DND-41 (cell line): ENCODE results near the gene CDK19.

Experiments used
- ATAC-seq: fragments of 200-7000 bp; cut with Tn5 transposase; 3 replicates; pipeline ENCODE4 v1.9.1; 2021; ENCODE audit warnings: low read depth; ENCODE audit not compliant: insufficient read depth
- DNase-seq: peaks from one replicate; pipeline ENCODE4 v3.0.0-alpha.2; 2020
- H2AFZ ChIP-seq: 2 replicates; pipeline ENCODE4 v1.6.0; 2012; ENCODE audit warnings: low read depth, low read length
- H3K27ac ChIP-seq: 2 replicates; pipeline ENCODE4 v1.5.1; 2012; ENCODE audit warnings: low read length, inconsistent platforms
- H3K27me3 ChIP-seq: fragments of 200-600 bp; sonication (generic); 2 replicates; pipeline ENCODE4 v1.6.0; 2012; ENCODE audit warnings: low read length, mild to moderate bottlenecking, inconsistent platforms; ENCODE audit not compliant: insufficient read depth, poor library complexity
- H3K36me3 ChIP-seq: 2 replicates; pipeline ENCODE4 v1.5.1; 2012; ENCODE audit warnings: low read length, inconsistent platforms; ENCODE audit not compliant: insufficient read depth
- H3K4me1 ChIP-seq: 2 replicates; pipeline ENCODE4 v1.5.1; 2012; ENCODE audit warnings: mild to moderate bottlenecking, low read length; ENCODE audit not compliant: insufficient read depth
- H3K4me2 ChIP-seq: 2 replicates; pipeline ENCODE4 v1.6.0; 2012; ENCODE audit warnings: mild to moderate bottlenecking, moderate library complexity, low read length, inconsistent platforms; ENCODE audit not compliant: insufficient read depth
- H3K4me3 ChIP-seq, 2 experiments: fragments of 200-600 bp in 1 of 2; shearing (Covaris generic) in 1 of 2; 2 replicates each; pipeline ENCODE4 v1.5.1; 2012 to 2016; ENCODE audit warnings: inconsistent platforms in 2 of 2, low read length in 2 of 2, mild to moderate bottlenecking in 2 of 2, low read depth in 1 of 2, moderate library complexity in 1 of 2
- H3K79me2 ChIP-seq: 2 replicates; pipeline ENCODE4 v1.6.0; 2012; ENCODE audit warnings: low read length, inconsistent platforms; ENCODE audit not compliant: insufficient read depth
- H3K9ac ChIP-seq: 2 replicates; pipeline ENCODE4 v1.6.0; 2012; ENCODE audit warnings: low read depth, mild to moderate bottlenecking, inconsistent platforms, low read length, moderate library complexity
- H3K9me3 ChIP-seq: 2 replicates; pipeline ENCODE4 v1.5.1; 2012; ENCODE audit warnings: low read length, moderate library complexity, mild to moderate bottlenecking, inconsistent platforms; ENCODE audit not compliant: insufficient read depth, severe bottlenecking
- H4K20me1 ChIP-seq: 2 replicates; pipeline ENCODE4 v1.6.0; 2012; ENCODE audit warnings: low read length; ENCODE audit not compliant: insufficient read depth
- EZH2 ChIP-seq: IDR thresholded peaks from 3 replicates; pipeline ENCODE4 v1.6.1; 2012; ENCODE audit warnings: borderline replicate concordance, low read depth, mild to moderate bottlenecking, moderate library complexity, low read length, inconsistent platforms; ENCODE audit not compliant: severe bottlenecking
- TF ChIP-seq, protein P1 (sequence below): IDR thresholded peaks from 2 replicates; pipeline ENCODE4 v1.5.1; 2012; ENCODE audit warnings: borderline replicate concordance, low read length, moderate library complexity, mild to moderate bottlenecking; ENCODE audit not compliant: poor library complexity, severe bottlenecking; ENCODE audit errors: extremely low read depth

CDK19 gene

DNA sequence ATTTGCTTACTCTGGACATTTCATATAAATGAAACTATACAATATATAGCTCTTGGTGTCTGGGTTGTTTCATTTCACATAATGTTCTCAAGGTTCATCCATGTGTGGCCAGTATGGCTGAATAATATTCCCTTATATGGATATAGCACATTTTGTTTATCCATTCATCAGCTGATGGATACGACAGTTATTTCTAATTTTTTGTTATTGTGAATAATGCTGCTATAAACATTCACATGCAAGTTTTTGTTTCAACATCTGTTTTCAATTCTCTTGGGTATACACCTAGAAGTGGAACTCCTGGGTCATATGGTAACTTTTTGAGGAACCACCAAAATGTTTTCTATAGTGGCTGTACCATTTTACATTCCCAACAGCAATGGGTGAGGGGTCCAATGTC is 101.1 kb downstream of the CDK19 start:
- no peak for ATAC-seq
- DNase-seq = no peak
- Histone ChIP-seq H3K36me3 (no peaks in the 10 kb centered on the region), H2AFZ (no peak overlapping the region), H3K27me3 (no peaks in the 10 kb centered on the region), H3K4me2 (no peak overlapping the region), H3K9me3 (no peaks in the 10 kb centered on the region), H4K20me1 (no peaks in the 10 kb centered on the region), H3K79me2 (no peaks in the 10 kb centered on the region), H3K9ac (no peak overlapping the region), H3K4me1 (no peaks in the 10 kb centered on the region), H3K4me3 (no peak overlapping the region), H3K27ac (no peak overlapping the region)
- TF ChIP-seq, protein P1, sequence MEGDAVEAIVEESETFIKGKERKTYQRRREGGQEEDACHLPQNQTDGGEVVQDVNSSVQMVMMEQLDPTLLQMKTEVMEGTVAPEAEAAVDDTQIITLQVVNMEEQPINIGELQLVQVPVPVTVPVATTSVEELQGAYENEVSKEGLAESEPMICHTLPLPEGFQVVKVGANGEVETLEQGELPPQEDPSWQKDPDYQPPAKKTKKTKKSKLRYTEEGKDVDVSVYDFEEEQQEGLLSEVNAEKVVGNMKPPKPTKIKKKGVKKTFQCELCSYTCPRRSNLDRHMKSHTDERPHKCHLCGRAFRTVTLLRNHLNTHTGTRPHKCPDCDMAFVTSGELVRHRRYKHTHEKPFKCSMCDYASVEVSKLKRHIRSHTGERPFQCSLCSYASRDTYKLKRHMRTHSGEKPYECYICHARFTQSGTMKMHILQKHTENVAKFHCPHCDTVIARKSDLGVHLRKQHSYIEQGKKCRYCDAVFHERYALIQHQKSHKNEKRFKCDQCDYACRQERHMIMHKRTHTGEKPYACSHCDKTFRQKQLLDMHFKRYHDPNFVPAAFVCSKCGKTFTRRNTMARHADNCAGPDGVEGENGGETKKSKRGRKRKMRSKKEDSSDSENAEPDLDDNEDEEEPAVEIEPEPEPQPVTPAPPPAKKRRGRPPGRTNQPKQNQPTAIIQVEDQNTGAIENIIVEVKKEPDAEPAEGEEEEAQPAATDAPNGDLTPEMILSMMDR = no peak
- TF ChIP-seq EZH2 = no peak

DNA sequence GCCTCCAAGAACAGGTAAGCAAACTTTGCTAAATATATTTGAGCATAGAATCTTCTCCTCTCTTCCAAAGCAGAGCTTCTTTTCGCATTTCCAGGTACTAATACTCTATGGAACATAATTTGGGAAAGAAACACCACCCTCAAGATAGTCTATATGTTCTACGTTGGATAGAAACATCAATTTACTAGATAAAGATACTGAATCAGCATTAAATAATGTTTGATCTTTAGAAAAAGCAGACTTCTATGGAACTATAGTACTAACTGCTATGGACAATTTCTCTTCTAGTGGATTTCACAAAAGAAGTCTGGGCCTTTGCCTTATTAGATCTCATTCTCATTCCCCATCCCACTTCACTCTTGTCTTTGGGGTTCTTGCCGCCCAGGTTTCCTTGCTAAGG is 103.0 kb downstream of the CDK19 start:
- Histone ChIP-seq H3K4me3 (no peak overlapping the region), H3K36me3 (no peaks in the 10 kb centered on the region), H3K4me2 (no peak overlapping the region), H3K9ac (no peak overlapping the region), H2AFZ (no peak overlapping the region), H4K20me1 (no peaks in the 10 kb centered on the region), H3K79me2 (no peaks in the 10 kb centered on the region), H3K27me3 (no peaks in the 10 kb centered on the region), H3K9me3 (no peaks in the 10 kb centered on the region), H3K27ac (no peak overlapping the region), H3K4me1 (no peaks in the 10 kb centered on the region)
- ATAC-seq (no peak), DNase-seq (no peak)
- TF ChIP-seq EZH2 = no peak
- TF ChIP-seq, protein P1 = no peak

DNA sequence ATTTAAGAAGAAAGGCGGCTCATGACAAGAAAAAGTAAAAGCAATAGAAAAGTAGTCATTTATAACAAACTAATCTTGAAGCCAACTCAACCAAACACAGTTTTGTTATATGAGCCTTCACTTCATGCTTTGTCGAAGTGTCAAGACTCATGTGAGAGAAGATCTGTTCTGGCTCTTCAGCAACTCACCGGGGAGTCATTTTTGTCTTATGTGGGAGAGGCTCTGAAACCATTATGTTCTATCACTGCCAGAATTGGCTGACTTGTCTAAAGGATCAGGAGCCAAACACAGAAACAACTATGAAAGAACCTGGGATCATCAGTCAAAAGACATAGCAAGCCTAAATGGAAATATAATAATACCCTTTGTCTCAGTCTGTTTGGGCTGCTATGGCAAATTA is 105.2 kb downstream of the CDK19 start:
- no peak overlapping the region for H3K4me3 ChIP-seq
- no peak overlapping the region for H2AFZ ChIP-seq
- no peak for ATAC-seq
- H3K9ac ChIP-seq = no peak overlapping the region
- H3K27me3 ChIP-seq = no peaks in the 10 kb centered on the region
- H3K79me2 ChIP-seq = no peaks in the 10 kb centered on the region
- no peaks in the 10 kb centered on the region for H3K36me3 ChIP-seq
- no peak for DNase-seq
- no peaks in the 10 kb centered on the region for H3K9me3 ChIP-seq
- no peaks in the 10 kb centered on the region for H4K20me1 ChIP-seq
- no peak overlapping the region for H3K27ac ChIP-seq
- TF ChIP-seq, protein P1 = no peak
- no peak for TF ChIP-seq EZH2
- H3K4me2 ChIP-seq = no peak overlapping the region
- no peaks in the 10 kb centered on the region for H3K4me1 ChIP-seq
